ENCODE results near the gene DPM1.

The DPM1 gene

GRCh38 chr20:50900261-50900660, 58.1 kb downstream of the DPM1 start:
- DNase-seq (ENCODE audit: low read depth in 2 of 2, low spot score in 1 of 2), result no peak

GRCh38 chr20:50898475-50898874, 59.9 kb downstream of the DPM1 start:
- DNase-seq (ENCODE audit: low read depth in 2 of 2, low spot score in 1 of 2), result no peak

DNA sequence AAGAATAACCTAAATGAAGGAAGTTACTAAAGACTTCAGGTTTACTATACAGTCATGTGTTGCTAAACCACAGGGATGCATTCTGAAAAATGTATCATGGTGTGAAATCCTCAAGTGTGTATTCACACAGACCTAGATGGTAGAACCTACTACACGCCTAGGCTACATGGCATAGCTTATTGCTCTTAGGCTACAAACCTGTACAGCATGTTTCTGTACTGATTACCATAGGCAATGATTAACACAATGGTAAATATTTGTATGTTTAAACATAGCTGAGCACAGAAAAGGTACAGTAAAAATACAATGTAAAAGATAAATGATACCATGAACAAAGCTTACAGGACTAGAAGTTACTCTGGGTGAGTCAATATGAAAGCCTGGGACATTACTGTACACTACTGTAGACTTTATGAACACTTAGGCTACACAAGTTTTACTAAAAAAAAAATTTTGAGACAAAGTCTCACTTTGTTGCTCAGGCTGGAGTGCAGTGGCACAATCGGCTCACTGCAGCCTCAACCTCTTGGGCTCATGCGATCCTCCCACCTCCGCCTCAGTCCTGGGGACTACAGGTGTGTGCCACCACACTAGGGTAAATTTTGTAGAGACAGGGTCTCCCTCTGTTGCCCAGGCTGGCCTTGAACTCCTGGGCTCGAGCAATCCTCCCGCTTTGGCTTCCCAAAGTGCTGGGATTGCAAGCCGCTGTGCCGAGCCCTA, 63.1 kb downstream of the DPM1 start:
- no peak for DNase-seq (ENCODE audit: low read depth in 2 of 2, low spot score in 1 of 2)

GRCh38 chr20:50893620-50894019, 64.7 kb downstream of the DPM1 start:
- no peak for DNase-seq (ENCODE audit: low read depth in 2 of 2, low spot score in 1 of 2)

DNA sequence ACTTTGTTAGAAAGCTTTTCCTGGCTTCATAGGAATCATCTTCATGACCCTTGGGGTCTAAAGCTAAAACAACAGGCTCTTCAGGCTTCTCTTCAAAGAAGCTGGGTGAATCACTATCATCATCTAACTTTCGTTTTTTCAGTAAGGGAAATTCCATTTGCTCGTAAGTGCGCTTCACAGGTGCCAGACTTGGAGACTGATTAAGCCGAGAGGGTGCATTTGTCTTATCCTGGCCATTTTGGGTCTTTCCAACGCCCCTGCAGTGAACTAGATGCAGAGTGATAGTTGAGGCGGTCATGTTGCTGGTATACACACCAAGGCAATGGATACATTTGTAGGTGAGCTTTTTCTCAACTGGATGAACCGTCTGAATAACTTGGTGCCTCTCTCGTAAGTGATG, 65.9 kb downstream of the DPM1 start:
- DNase-seq (ENCODE audit: low read depth in 2 of 2, low spot score in 1 of 2), result no peak

DNA sequence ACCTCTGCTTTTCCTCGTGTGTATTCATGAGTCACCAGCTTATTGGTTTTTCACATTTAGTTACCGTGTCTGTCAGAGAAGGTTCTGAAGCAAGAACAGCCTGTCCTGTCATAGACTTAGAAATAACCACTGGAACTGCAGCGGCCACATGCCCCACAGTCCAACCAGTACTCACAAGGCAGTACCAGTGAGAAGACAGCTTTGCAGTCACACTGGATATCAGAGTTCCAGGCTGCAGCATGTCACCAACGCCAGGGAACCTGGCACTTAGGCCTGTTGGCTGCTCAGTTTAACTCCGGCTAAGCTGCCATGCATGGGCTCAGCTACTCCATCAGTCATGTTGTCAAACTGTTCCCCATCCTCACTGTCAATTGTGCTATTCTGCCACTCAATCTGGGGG, 67.2 kb downstream of the DPM1 start:
- no peak for DNase-seq (ENCODE audit: low read depth in 2 of 2, low spot score in 1 of 2)

GRCh38 chr20:50887576-50887975, 70.8 kb downstream of the DPM1 start:
- DNase-seq (ENCODE audit: low read depth in 2 of 2, low spot score in 1 of 2), result no peak

DNA sequence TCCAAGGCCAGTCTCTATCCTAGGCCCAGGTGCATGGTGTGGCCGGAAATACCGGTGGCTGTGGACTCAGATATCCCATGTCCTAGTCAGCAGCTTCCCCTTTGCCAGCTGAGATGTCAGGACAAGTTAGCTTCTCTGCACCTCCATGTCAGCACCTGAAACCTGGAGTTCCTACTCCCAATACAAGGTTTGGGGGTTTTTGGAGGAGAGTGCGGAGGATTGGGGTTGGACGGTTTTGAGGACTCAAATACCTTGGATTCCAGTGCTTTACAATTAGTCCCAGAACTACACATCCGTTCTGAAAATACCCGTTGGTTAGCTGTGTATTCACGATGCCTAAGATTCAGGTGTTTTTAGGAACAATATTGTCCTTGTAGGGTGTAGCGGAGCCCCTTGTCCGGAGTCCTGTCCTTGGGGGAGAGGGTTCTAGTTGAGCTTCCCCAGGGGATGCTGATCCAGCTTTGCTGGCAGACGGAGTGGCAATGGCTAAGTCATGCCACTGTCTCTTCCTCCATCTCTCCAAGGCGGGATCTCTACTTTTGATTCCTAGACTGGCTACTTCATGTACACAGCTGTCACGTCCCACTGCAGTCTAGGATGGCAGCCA, 72.0 kb downstream of the DPM1 start:
- no peak for DNase-seq (ENCODE audit: low read depth in 2 of 2, low spot score in 1 of 2)

DNA sequence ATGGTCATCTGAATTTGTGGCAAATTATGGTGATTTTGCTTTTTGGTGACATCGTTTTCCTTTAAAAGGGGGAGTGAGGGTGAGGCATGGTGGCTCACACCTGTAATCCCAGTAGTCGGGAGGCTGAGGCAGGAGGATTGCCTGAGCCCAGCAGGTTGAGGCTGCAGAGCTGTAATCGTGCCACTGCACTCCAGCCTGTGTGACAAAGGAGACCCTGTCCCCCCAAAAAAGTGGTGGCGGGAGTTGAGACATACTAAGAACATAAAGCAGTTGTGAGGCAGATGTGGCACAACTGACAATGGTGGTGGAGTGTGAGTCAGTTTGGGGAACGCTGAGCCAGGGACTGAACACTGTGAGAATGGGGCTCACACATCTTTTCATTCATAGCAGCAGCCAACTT, 72.6 kb downstream of the DPM1 start:
- DNase-seq (ENCODE audit: low read depth in 2 of 2, low spot score in 1 of 2), result no peak

DNA sequence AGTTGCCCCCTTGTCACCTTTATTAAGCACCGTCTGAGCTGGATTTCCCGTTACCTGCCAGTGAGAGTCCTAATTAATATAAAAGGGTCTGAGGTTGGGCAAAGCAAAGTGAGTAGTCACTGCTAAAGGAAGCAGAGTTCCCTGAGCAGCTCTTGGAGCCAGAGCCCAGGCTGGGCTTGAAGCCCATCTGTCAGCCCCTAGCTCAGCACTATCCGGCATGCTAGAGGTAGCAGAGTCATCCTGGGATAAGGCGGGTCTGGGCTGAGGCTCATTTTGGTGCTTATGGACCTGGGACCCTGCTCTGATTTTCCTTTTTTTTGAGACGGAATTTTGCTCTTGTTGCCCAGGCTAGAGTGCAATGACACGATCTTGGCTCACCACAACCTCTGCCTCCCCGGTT, 73.3 kb downstream of the DPM1 start:
- DNase-seq (ENCODE audit: low read depth in 2 of 2, low spot score in 1 of 2), result no peak
